CD4-positive, alpha-beta T cell treated with Interleukin-6 at 100 ng/mL for 8 hours (primary cell): Measurements from ENCODE around the gene B3GALT6.

ENCODE experiments used
- DNase-seq: peaks from one replicate; pipeline ENCODE4 v3.0.0-alpha.2; 2020; ENCODE audit warnings: mixed read lengths, low spot score

The B3GALT6 gene

GRCh38 chr1:1200876-1201810, 30.9 kb upstream of the B3GALT6 start:
- DNase-seq: peak; percentile 84

GRCh38 chr1:1202831-1203560, 29.0 kb upstream of the B3GALT6 start:
- DNase-seq: no peak

- DNase-seq: no peak
Observed at GRCh38 chr1:1203561-1204424, 28.2 kb upstream of the B3GALT6 start.

GRCh38 chr1:1204425-1204920, 27.6 kb upstream of the B3GALT6 start:
- no peak for DNase-seq

- no peak for DNase-seq
Observed at GRCh38 chr1:1204998-1205768, 26.9 kb upstream of the B3GALT6 start.

GRCh38 chr1:1205769-1206375, 26.2 kb upstream of the B3GALT6 start:
- no peak for DNase-seq

GRCh38 chr1:1206376-1206965, 25.6 kb upstream of the B3GALT6 start, which contains the start of gene TNFRSF18:
TNFRSF18 (minus strand) TSS chr1:1206592; CDS start chr1:1206571, 21 bp downstream.
- peak; percentile 22 for DNase-seq

GRCh38 chr1:1206966-1207531, 25.0 kb upstream of the B3GALT6 start:
- no peak for DNase-seq

- no peak for DNase-seq
Observed at GRCh38 chr1:1207571-1207892, 24.5 kb upstream of the B3GALT6 start.

- DNase-seq: peak; percentile 38
Observed at GRCh38 chr1:1208713-1209433, 23.2 kb upstream of the B3GALT6 start.

- no peak for DNase-seq
Observed at GRCh38 chr1:1210726-1211540, 21.1 kb upstream of the B3GALT6 start.

- no peak for DNase-seq
Observed at GRCh38 chr1:1211541-1212441, 20.2 kb upstream of the B3GALT6 start.

- DNase-seq: peak; percentile 37
Observed at GRCh38 chr1:1212780-1213344, 19.2 kb upstream of the B3GALT6 start.

GRCh38 chr1:1213345-1214265, 18.4 kb upstream of the B3GALT6 start, which contains the start of gene TNFRSF4:
TNFRSF4 (minus strand) TSS chr1:1214153; CDS start chr1:1214127, 26 bp downstream.
- DNase-seq: peak; percentile 17

GRCh38 chr1:1215080-1215676, 16.9 kb upstream of the B3GALT6 start:
- no peak for DNase-seq
